Activated CD4-positive, alpha-beta T cell treated with anti-CD3 and anti-CD28 coated beads for 36 hours (primary cell): ENCODE data around the gene AFF2. TPM values are rescaled to one million over a fixed set of nuclear protein-coding genes. Genes with fewer than 3 reads are reported as not detected.

ENCODE experiments used
- ATAC-seq: fragments of 200-7000 bp; cut with Tn5 transposase; one replicate; pipeline ENCODE4 v1.10.0; 2021; ENCODE audit warnings: mild to moderate bottlenecking, moderate library complexity
- CTCF ChIA-PET: fragments of 350-600 bp; sonication (Branson Sonifier 250); formaldehyde crosslinking; loops from one replicate; lab custom pipeline; 2021; ENCODE audit warnings: antibody characterized with exemption; lab: Charles Lee
- POLR2A ChIA-PET: fragments of 350-600 bp; sonication (Branson Sonifier 250); formaldehyde crosslinking; loops from one replicate; lab custom pipeline; 2021; ENCODE audit warnings: antibody characterized with exemption, inconsistent platforms; lab: Charles Lee
- DNase-seq: peaks from one replicate; pipeline ENCODE4 v3.0.0-alpha.2; 2020
- H3K27ac Mint-ChIP-seq: one replicate; pipeline ENCODE4 v1.8.0; 2021; ENCODE audit warnings: mixed read lengths
- H3K27me3 Mint-ChIP-seq: one replicate; pipeline ENCODE4 v1.8.0; 2021; ENCODE audit warnings: mixed read lengths
- H3K36me3 Mint-ChIP-seq: one replicate; pipeline ENCODE4 v1.8.0; 2021; ENCODE audit warnings: low read depth, mixed read lengths
- H3K4me1 Mint-ChIP-seq: one replicate; pipeline ENCODE4 v1.8.0; 2021; ENCODE audit warnings: mixed read lengths
- H3K4me3 Mint-ChIP-seq: one replicate; pipeline ENCODE4 v1.8.0; 2021; ENCODE audit warnings: mild to moderate bottlenecking, moderate library complexity, mixed read lengths
- H3K9me3 Mint-ChIP-seq: one replicate; pipeline ENCODE4 v1.8.0; 2021; ENCODE audit warnings: low read depth, mixed read lengths
- intact Hi-C, 2 experiments: fragments of 100-400 bp; cut with DNase I in 1 of 2; cut with micrococcal nuclease in 1 of 2; formaldehyde crosslinking; loops; one replicate each; pipeline versions ENCODE4 v1.14.2 to v1.15.1; 2022 to 2024; cut with DNase I, micrococcal nuclease
- total RNA-seq, 2 experiments: library from RNA; stranded (reverse); gene quantifications; one replicate each; pipeline ENCODE4 v1.2.3, GENCODE V29; 2021

AFF2 gene
- total RNA-seq, 2 experiments from 2014 or later: 1.3 to 2.2 TPM

DNA sequence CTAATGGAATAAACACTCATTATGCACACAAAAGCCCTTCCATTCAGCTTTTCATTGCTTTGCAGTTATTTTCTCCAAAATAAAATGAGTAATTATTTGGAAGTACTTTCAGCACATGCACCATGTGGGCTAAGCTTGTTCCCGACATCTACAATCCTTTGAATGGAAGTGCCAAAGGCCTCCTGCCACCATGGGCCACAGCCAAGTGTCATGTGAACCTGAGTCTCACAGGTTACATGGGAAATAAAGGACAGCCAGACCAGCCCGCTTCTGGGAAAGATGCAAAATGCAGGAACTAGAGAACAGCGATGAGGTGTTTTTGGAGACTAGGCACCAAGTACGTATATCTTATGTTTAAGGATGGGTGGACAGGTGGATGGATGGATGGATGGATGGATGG lies 181.8 kb downstream of the AFF2 start:
- intact Hi-C loops: no loop called here
- H3K4me1 Mint-ChIP-seq: no peaks in the 10 kb centered on the region
- no peaks in the 10 kb centered on the region for H3K27me3 Mint-ChIP-seq

GRCh38 chrX:148691456-148691855 lies 191.0 kb downstream of the AFF2 start:
- no peaks in the 10 kb centered on the region for H3K4me1 Mint-ChIP-seq
- H3K9me3 Mint-ChIP-seq: no peaks in the 10 kb centered on the region
- no peak overlapping the region for H3K4me3 Mint-ChIP-seq
- H3K27ac Mint-ChIP-seq: no peak overlapping the region
- POLR2A ChIA-PET: no interaction called here
- CTCF ChIA-PET: no interaction called here
- DNase-seq (no peak), ATAC-seq (no peak)
- intact Hi-C loops: no loop called here
- no peaks in the 10 kb centered on the region for H3K27me3 Mint-ChIP-seq
- H3K36me3 Mint-ChIP-seq: no peaks in the 10 kb centered on the region

More for the DNA sequence above, 181.8 kb downstream of the AFF2 start:
- DNase-seq (no peak), ATAC-seq (no peak)
- Mint-ChIP-seq H3K4me3 (no peak overlapping the region), H3K36me3 (no peaks in the 10 kb centered on the region), H3K9me3 (no peaks in the 10 kb centered on the region), H3K27ac (no peak overlapping the region)
- POLR2A ChIA-PET: no interaction called here
- CTCF ChIA-PET: no interaction called here

GRCh38 chrX:148695255-148695654 lies 194.8 kb downstream of the AFF2 start:
- Mint-ChIP-seq H3K9me3 (no peaks in the 10 kb centered on the region), H3K4me3 (no peak overlapping the region), H3K36me3 (no peaks in the 10 kb centered on the region), H3K4me1 (no peaks in the 10 kb centered on the region), H3K27me3 (no peaks in the 10 kb centered on the region), H3K27ac (no peak overlapping the region)
- DNase-seq (no peak), ATAC-seq (no peak)
- CTCF ChIA-PET: no interaction called here
- intact Hi-C loops: no loop called here
- POLR2A ChIA-PET: no interaction called here

DNA sequence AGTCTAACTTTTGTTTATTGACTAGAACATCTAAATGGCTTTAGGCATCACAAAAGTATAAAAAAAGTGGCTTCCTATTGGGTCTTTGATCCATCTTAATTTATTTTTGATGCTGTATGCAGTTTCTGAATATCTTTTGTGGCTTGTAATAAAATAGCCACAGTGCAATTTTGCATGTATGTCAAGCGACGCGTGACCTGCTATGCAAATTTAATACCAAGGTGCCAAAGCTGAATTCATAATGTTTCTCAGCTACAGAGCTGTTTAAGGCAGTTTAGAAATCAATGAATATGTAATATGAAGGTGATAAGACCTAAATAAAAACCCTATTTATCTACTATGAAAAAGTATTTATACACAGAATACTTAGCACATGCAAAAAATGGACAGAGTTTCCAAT lies 197.8 kb downstream of the AFF2 start:
- DNase-seq: no peak
- Mint-ChIP-seq H3K27ac (no peak overlapping the region), H3K4me3 (no peak overlapping the region), H3K27me3 (no peaks in the 10 kb centered on the region), H3K36me3 (no peaks in the 10 kb centered on the region), H3K9me3 (no peaks in the 10 kb centered on the region), H3K4me1 (no peaks in the 10 kb centered on the region)
- intact Hi-C loops: no loop called here
- POLR2A ChIA-PET: no interaction called here
- CTCF ChIA-PET: interaction anchor here (0.7 kb wide), 1 partner anchor 20 kb away, joined by 3 read pairs; no protein-coding TSS in a partner anchor
- no peak for ATAC-seq

GRCh38 chrX:148700021-148700420 lies 199.6 kb downstream of the AFF2 start:
- H3K9me3 Mint-ChIP-seq: no peaks in the 10 kb centered on the region
- no peaks in the 10 kb centered on the region for H3K36me3 Mint-ChIP-seq
- H3K27me3 Mint-ChIP-seq: no peaks in the 10 kb centered on the region
- intact Hi-C loops: no loop called here
- ChIA-PET CTCF (interaction anchor here (0.7 kb wide), 1 partner anchor 647 kb away, joined by 3 read pairs; no protein-coding TSS in a partner anchor), POLR2A (no interaction called here)
- no peaks in the 10 kb centered on the region for H3K4me1 Mint-ChIP-seq
- DNase-seq: no peak
- ATAC-seq: no peak
- H3K4me3 Mint-ChIP-seq: no peak overlapping the region
- H3K27ac Mint-ChIP-seq: no peak overlapping the region

- DNase-seq (no peak), ATAC-seq (no peak)
- POLR2A ChIA-PET: no interaction called here
- Mint-ChIP-seq H3K4me3 (no peak overlapping the region), H3K27me3 (no peaks in the 10 kb centered on the region), H3K36me3 (no peaks in the 10 kb centered on the region), H3K9me3 (no peaks in the 10 kb centered on the region), H3K4me1 (no peaks in the 10 kb centered on the region), H3K27ac (no peak overlapping the region)
- CTCF ChIA-PET: interaction anchor here (0.7 kb wide), 1 partner anchor 294 kb away, joined by 3 read pairs; no protein-coding TSS in a partner anchor
- intact Hi-C loops: no loop called here
Measured at GRCh38 chrX:148713981-148714380, 213.6 kb downstream of the AFF2 start.

DNA sequence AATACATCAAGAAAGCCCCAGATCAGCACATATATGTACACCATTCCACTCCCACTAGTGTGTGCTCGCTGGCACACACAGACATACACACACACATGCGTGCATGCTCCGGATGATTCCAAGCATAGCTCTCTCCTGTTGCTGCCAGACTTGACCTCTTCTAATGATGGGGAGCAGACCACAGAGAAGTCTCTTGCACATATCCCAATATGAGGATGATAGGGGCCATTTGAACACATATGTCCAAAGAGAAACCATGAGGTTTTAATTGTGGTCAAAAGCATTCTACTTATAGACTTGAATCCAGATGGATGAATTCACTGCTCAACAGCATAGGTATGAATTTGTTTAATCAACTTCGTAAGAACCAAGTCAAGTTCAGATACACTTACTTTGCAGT lies 214.9 kb downstream of the AFF2 start:
- no peaks in the 10 kb centered on the region for H3K4me1 Mint-ChIP-seq
- H3K27ac Mint-ChIP-seq: no peak overlapping the region

DNA sequence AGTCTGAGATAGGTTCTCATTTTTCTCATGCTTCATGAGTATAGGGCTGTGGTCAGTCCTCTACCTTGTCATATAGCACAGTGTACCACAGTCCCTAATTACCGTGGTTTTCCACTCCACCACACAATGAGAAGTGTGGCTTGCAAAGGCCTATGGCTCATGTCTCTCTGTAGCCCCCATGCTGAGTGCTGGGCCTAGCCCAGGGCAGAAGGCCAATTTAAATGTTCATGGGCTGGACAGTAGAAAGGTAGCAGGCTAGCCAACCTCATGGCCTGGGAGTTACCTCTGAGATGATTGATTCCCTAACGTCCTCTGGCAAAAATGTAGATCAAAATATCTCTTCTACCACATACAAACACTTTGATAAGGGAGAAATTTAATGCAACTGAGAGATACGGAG lies 222.5 kb downstream of the AFF2 start:
- Mint-ChIP-seq H3K4me3 (no peak overlapping the region), H3K4me1 (no peaks in the 10 kb centered on the region), H3K36me3 (no peaks in the 10 kb centered on the region), H3K27me3 (no peaks in the 10 kb centered on the region), H3K27ac (no peak overlapping the region), H3K9me3 (no peaks in the 10 kb centered on the region)
- DNase-seq (no peak), ATAC-seq (no peak)
- intact Hi-C loops: no loop called here
- ChIA-PET POLR2A (no interaction called here), CTCF (no interaction called here)

More for the DNA sequence above, 214.9 kb downstream of the AFF2 start:
- ATAC-seq: no peak
- POLR2A ChIA-PET: no interaction called here
- Mint-ChIP-seq H3K4me3 (no peak overlapping the region), H3K27me3 (no peaks in the 10 kb centered on the region), H3K36me3 (no peaks in the 10 kb centered on the region), H3K9me3 (no peaks in the 10 kb centered on the region)
- DNase-seq: no peak
- intact Hi-C loops: no loop called here
- CTCF ChIA-PET: no interaction called here

DNA sequence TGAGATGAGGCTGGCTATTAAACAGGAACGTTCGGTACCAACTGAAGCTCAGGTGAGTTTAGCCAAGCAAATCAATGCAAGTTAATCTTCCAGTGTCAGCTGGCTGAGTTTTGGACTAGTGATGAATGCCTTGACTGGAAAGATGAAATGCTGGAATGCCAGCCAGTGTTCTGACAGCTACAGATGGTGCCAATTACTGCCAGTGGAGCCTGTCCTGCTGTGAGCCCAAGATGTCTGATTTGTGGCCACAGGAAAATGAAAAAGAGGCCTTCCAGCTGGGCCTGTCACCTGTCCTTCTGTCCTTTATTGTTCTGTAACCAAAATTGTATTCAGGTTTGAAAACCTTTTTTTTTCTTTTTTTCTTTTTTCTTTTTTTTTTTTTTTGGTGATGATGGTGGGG lies 223.1 kb downstream of the AFF2 start:
- DNase-seq: no peak
- Mint-ChIP-seq H3K36me3 (no peaks in the 10 kb centered on the region), H3K9me3 (no peaks in the 10 kb centered on the region), H3K4me3 (no peak overlapping the region), H3K27me3 (no peaks in the 10 kb centered on the region), H3K27ac (no peak overlapping the region), H3K4me1 (no peaks in the 10 kb centered on the region)
- intact Hi-C loops: no loop called here
- POLR2A ChIA-PET: interaction anchor here (0.5 kb wide), 1 partner anchor 257 kb away, joined by 4 read pairs; no protein-coding TSS in a partner anchor
- ATAC-seq: no peak
- CTCF ChIA-PET: no interaction called here

GRCh38 chrX:148728901-148729300 lies 228.5 kb downstream of the AFF2 start:
- intact Hi-C loops: no loop called here
- CTCF ChIA-PET: no interaction called here
- no peaks in the 10 kb centered on the region for H3K27me3 Mint-ChIP-seq
- no peak overlapping the region for H3K27ac Mint-ChIP-seq
- H3K9me3 Mint-ChIP-seq: no peaks in the 10 kb centered on the region
- no peak for DNase-seq
- no peaks in the 10 kb centered on the region for H3K4me1 Mint-ChIP-seq
- no peak overlapping the region for H3K4me3 Mint-ChIP-seq
- ATAC-seq: no peak
- POLR2A ChIA-PET: no interaction called here
- H3K36me3 Mint-ChIP-seq: no peaks in the 10 kb centered on the region

DNA sequence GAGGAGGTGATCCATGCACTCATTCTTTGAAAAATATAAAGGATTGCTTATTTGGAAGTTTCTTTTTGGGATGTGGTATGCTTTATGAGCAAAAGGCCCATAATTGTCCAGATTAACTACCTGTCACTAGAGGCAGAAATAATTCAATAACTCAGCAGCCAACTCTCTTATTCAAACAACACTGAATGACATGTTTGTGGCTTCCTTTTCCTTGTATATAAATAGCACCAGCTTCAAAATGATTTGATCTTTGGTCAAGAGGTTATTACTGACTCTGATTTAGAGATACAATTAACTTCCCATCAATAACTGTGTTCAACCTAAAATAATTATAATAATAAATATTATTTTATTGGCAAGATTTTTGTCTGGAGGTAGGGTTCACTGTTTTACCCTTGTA lies 232.3 kb downstream of the AFF2 start:
- intact Hi-C loops: no loop called here
- no peaks in the 10 kb centered on the region for H3K36me3 Mint-ChIP-seq
- ATAC-seq: no peak
- H3K27ac Mint-ChIP-seq: no peak overlapping the region
- POLR2A ChIA-PET: no interaction called here
- no peak for DNase-seq
- no peak overlapping the region for H3K4me3 Mint-ChIP-seq
- CTCF ChIA-PET: no interaction called here
- H3K9me3 Mint-ChIP-seq: no peaks in the 10 kb centered on the region
- H3K4me1 Mint-ChIP-seq: no peaks in the 10 kb centered on the region
- H3K27me3 Mint-ChIP-seq: no peaks in the 10 kb centered on the region

DNA sequence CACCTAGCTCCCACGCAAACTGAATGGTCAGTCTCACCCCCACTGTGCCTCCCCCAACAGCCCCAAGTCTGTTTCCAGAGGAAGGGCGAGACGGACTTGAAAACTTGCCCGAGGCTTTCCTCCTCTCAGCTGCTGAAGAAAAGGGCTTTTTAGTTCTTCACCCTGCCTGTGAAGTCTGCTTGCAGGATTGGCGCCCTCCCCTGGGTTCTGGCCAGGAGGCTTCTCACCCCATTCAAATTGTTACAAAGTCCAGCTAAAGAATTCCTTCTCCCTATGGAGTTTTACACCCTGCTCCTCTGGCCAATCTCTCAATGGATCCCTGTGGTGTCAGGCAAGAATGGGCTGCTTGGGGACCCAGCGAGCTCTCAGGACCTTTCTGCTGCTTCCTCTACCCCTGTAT lies 241.0 kb downstream of the AFF2 start:
- intact Hi-C loops: no loop called here
- Mint-ChIP-seq H3K4me1 (peaks cover 4% of the 10 kb centered on the region), H3K27me3 (no peaks in the 10 kb centered on the region), H3K27ac (no peak overlapping the region), H3K9me3 (no peaks in the 10 kb centered on the region), H3K36me3 (no peaks in the 10 kb centered on the region), H3K4me3 (no peak overlapping the region)
- DNase-seq (no peak), ATAC-seq (no peak)
- POLR2A ChIA-PET: no interaction called here
- CTCF ChIA-PET: no interaction called here

GRCh38 chrX:148755111-148755510 lies 254.7 kb downstream of the AFF2 start:
- Mint-ChIP-seq H3K4me1 (no peaks in the 10 kb centered on the region), H3K9me3 (no peaks in the 10 kb centered on the region), H3K4me3 (no peak overlapping the region), H3K27ac (no peak overlapping the region), H3K36me3 (no peaks in the 10 kb centered on the region), H3K27me3 (no peaks in the 10 kb centered on the region)
- ChIA-PET CTCF (interaction anchor here (0.5 kb wide), 1 partner anchor 22 kb away, joined by 3 read pairs; no protein-coding TSS in a partner anchor), POLR2A (no interaction called here)
- DNase-seq (no peak), ATAC-seq (no peak)
- intact Hi-C loops: no loop called here
